ENCODE measurements around the gene AP1M1.

Gene AP1M1

DNA sequence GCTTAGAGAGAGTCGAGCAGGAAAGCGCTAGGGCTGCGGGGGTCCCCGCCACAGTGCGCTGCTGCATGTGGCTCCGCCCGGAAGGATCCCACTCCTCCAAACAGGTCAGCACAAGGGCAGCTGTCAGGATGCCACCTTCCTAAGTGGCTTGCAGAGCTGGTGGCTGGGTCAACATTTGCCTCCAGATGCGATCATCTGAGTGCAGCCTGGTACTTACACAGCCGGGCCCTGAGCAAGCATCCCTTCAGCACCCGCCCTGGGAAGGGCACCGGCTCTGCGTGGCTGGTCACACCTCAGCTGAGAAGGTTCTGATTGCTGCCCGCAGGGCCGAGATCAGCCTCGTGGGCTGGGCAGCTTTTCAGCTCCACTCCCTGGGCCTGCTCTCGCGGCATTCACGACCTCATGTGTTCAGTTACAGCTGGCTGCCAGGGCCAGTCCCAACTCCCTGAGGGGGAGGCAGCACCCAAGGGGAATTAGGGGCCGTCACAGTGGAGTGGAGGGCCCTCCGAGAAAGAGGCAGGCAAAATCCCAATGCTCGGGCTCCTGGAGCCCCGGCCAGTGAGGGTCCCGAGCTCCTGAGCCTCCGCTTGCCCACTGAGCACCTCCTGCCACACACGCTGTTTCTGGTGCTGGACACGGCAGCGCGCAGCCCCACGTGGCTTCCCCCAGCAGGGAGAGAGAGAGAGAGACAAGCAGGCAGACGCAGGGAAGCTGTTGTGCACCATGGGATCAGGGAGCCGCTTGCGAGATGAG is 26.8 kb downstream of the AP1M1 start:
- no peak for DNase-seq (ENCODE audit: low spot score)
- H3K27ac ChIP-seq: no peak overlapping the region; the same call in 1 of the 2 replicates
- TF ChIP-seq, protein P1, sequence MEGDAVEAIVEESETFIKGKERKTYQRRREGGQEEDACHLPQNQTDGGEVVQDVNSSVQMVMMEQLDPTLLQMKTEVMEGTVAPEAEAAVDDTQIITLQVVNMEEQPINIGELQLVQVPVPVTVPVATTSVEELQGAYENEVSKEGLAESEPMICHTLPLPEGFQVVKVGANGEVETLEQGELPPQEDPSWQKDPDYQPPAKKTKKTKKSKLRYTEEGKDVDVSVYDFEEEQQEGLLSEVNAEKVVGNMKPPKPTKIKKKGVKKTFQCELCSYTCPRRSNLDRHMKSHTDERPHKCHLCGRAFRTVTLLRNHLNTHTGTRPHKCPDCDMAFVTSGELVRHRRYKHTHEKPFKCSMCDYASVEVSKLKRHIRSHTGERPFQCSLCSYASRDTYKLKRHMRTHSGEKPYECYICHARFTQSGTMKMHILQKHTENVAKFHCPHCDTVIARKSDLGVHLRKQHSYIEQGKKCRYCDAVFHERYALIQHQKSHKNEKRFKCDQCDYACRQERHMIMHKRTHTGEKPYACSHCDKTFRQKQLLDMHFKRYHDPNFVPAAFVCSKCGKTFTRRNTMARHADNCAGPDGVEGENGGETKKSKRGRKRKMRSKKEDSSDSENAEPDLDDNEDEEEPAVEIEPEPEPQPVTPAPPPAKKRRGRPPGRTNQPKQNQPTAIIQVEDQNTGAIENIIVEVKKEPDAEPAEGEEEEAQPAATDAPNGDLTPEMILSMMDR (conservative IDR thresholded peaks at IDR 0.05; ENCODE audit: low read depth): no peak
- ChIA-PET POLR2A (ENCODE audit: low non-redundant PET) (no interaction called here), CTCF (interaction anchor here (0.7 kb wide), 1 partner anchor 162 kb away, joined by 5 read pairs; no protein-coding TSS in a partner anchor)

DNA sequence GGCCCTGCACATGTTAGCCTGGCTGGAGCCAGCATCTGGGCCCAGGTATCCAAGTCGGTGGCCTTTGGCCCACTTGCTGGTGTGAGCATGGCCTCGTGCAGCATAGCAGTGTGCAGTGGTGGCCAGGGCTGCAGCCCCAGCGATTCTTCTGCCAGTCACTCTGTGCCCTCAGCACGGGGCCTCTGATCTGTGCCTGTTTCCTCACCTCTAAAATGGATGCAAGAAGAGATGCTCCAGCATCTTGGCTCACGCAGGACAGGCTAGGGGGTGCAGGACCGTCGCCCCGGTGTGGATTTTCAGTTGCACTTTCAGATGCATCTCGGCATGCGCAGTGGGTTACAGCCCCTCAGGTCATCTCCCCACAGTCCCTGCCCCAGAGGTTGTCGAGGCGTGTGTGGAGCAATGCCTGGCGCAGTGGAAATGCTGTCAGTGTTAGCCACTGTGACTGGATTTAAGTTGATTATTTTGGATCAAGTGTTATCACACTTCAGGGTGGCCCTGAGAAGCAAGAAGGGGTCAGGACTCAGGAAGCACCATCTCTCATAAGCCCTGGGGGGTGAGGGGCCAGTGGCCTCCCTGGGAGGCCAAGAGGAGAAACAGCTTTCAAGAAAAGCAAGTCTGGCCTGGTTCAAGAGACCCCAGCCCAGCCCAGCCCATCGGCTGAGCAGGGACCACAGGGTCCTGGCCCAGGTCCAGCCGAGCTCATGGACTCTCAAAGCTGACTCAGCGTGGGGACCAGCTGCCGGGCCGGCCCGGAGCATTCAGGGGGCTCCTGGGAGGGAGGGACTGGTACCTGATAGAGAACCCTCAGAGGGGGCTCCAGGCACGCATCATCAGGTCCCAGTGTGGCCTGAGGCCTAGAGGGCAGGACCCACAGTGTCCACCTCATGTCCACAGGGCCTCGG is 27.8 kb downstream of the AP1M1 start:
- ChIA-PET POLR2A (ENCODE audit: low non-redundant PET) (no interaction called here), CTCF (interaction anchor here (0.6 kb wide), 1 partner anchor 114 kb away, joined by 3 read pairs; no protein-coding TSS in a partner anchor)
- no peak for DNase-seq (ENCODE audit: low spot score)
- H3K27ac ChIP-seq: peak overlapping the region; percentile 30
- TF ChIP-seq, protein P1 (conservative IDR thresholded peaks at IDR 0.05; ENCODE audit: low read depth): no peak

DNA sequence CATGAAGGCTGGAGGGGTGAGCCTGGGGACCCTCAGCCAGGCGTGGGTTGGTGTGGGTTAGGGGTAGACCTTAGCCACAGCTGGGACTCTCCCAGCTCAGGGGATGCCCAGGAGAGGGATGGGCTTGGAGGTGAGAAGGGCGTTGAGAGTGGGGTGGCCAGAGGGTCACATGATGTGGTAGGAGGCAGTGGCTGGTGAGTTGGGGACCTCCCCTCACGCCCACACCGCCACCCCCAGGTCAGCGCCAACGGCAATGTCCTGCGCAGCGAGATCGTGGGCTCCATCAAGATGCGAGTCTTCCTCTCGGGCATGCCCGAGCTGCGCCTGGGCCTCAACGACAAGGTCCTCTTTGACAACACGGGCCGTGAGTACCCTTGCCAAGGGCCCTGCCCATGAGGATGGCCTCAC is 28.5 kb downstream of the AP1M1 start:
- ChIA-PET CTCF (interaction anchor here (0.6 kb wide), 1 partner anchor 113 kb away, joined by 3 read pairs; no protein-coding TSS in a partner anchor), POLR2A (ENCODE audit: low non-redundant PET) (no interaction called here)
- TF ChIP-seq, protein P1 (conservative IDR thresholded peaks at IDR 0.05; ENCODE audit: low read depth): no peak

DNA sequence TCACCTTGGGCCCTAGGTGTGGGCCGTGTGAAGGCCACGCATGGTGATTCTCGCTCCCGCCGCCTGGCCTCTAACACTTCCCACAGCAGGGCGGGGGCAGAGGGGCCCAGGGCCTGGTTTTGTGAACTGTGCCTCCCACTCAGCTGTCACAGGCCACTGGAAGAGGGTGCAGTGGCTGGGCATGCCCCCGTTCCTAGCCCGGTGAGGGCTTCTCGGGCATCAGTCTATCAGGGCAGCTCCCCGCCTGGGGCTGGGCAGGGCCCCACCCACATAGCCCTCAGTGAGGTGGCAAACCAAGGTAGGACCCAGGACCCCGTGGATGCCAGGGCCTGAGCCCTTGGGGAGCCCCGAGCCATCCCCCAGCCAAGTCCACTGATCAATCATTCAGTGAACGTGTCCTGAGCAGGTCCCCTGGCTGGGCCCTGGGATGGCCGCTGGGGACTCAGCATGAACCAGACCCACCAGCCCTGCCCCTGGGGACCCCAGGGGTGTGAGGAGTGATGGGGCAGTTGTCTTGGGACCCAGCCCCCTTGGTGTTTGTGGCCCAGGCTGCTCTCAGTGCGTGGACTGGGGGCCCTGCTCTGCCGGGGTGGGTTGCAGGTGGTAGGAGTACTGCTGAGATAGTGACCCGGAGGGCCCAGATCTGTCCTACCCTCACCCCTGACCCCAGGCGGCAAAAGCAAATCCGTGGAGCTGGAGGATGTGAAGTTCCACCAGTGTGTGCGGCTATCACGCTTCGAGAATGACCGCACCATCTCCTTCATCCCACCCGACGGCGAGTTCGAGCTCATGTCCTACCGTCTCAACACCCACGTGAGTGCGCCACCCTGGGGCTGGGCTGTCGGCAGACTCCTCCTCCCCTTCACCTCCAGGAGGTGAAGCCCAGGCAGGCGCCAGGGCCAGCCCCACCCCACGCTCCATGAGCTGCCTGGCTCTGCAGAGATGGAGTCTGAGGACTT is 29.4 kb downstream of the AP1M1 start:
- POLR2A ChIA-PET (ENCODE audit: low non-redundant PET): no interaction called here
- CTCF ChIA-PET: interaction anchor here (0.7 kb wide), 1 partner anchor 21 kb away, joined by 3 read pairs; no protein-coding TSS in a partner anchor

More for the DNA sequence above, 28.5 kb downstream of the AP1M1 start:
- H3K27ac ChIP-seq: peak overlapping the region; percentile 30
- no peak for DNase-seq (ENCODE audit: low spot score)

GRCh38 chr19:16227837-16228636 is 30.3 kb downstream of the AP1M1 start:
- TF ChIP-seq, protein P1 (conservative IDR thresholded peaks at IDR 0.05; ENCODE audit: low read depth): no peak
- CTCF ChIA-PET: no interaction called here
- POLR2A ChIA-PET (ENCODE audit: low non-redundant PET): no interaction called here
- peak overlapping the region; percentile 50; the same call in 1 of the 2 replicates for H3K27ac ChIP-seq
- DNase-seq (ENCODE audit: low spot score): no peak

More for the DNA sequence above, 29.4 kb downstream of the AP1M1 start:
- DNase-seq (ENCODE audit: low spot score): no peak
- TF ChIP-seq, protein P1 (conservative IDR thresholded peaks at IDR 0.05; ENCODE audit: low read depth): no peak
- peak overlapping the region; percentile 30 for H3K27ac ChIP-seq

All from RWPE1 (cell line).